Neural progenitor cell (in vitro differentiated cells): ENCODE results near the gene ARSB.

Experiments
- EZH2 ChIP-seq: fragments of 200-600 bp; sonication (generic); IDR thresholded peaks from 2 replicates; pipeline ENCODE4 v1.6.1; 2017; ENCODE audit warnings: antibody characterized with exemption, mild to moderate bottlenecking, moderate library complexity
- EZH2phosphoT487 ChIP-seq: fragments of 200-600 bp; sonication (generic); IDR thresholded peaks from 2 replicates; pipeline ENCODE4 v1.6.1; 2017; ENCODE audit warnings: antibody characterized with exemption
- TF ChIP-seq, protein P1 (sequence below): fragments of 200-600 bp; sonication (generic); IDR thresholded peaks from 2 replicates; pipeline ENCODE4 v1.5.1; 2017; ENCODE audit warnings: antibody characterized with exemption, mild to moderate bottlenecking

DNA sequence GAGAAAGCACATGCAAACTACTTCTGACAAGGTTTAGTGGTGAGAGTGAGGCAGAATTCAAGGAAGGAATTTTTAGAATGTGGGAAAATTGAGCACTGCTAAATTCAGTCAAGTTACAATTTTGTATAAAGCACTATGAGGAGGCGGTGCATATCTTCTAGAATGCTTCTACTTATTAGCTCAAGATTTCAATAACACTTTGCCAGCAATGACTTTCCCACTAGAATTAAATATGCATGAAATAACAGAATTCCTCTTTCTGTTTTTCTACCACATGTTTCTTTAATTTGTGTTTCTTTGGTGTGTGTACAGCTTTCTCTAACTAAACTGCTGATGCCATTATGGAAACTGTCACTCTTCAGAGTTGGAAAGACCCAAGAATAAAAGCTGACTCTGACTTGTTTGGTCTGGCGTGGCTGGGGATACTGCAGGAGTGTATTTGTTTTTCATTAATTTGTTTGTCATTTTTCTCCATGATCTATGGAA, 163.5 kb downstream of the ARSB start:
- TF ChIP-seq, protein P1, sequence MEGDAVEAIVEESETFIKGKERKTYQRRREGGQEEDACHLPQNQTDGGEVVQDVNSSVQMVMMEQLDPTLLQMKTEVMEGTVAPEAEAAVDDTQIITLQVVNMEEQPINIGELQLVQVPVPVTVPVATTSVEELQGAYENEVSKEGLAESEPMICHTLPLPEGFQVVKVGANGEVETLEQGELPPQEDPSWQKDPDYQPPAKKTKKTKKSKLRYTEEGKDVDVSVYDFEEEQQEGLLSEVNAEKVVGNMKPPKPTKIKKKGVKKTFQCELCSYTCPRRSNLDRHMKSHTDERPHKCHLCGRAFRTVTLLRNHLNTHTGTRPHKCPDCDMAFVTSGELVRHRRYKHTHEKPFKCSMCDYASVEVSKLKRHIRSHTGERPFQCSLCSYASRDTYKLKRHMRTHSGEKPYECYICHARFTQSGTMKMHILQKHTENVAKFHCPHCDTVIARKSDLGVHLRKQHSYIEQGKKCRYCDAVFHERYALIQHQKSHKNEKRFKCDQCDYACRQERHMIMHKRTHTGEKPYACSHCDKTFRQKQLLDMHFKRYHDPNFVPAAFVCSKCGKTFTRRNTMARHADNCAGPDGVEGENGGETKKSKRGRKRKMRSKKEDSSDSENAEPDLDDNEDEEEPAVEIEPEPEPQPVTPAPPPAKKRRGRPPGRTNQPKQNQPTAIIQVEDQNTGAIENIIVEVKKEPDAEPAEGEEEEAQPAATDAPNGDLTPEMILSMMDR: no peak
- TF ChIP-seq EZH2 (no peak), EZH2phosphoT487 (no peak)
